A549 (cell line): Measurements from ENCODE around the gene SPATS2.
"Not testable (repeated sequence)": the region's sequence is repeated elsewhere in the genome, so short reads cannot be mapped to it uniquely, and the experiment has no call there.

Source experiments
- CBX8 ChIP-seq: fragments of 200-600 bp; sonication (generic); IDR thresholded peaks from 2 replicates; pipeline ENCODE4 v1.6.1; 2016
- EHF ChIP-seq: fragments of 250-450 bp; sonication (Bioruptor Pico); IDR thresholded peaks from 2 replicates; pipeline ENCODE4 v1.5.0; 2020; ENCODE audit warnings: mild to moderate bottlenecking
- EP300 ChIP-seq, 2 experiments: fragments of >200 bp; sonication (Bioruptor Twin); formaldehyde crosslinking; IDR thresholded peaks; 2 replicates in 1 of 2; 3 replicates in 1 of 2; pipeline ENCODE4 v1.6.1; 2016 to 2017
- JUNB ChIP-seq: fragments of >200 bp; sonication (Bioruptor Twin); formaldehyde crosslinking; IDR thresholded peaks from 2 replicates; pipeline ENCODE4 v1.6.1; 2016
- POLR2A ChIP-seq: IDR thresholded peaks from 2 replicates; pipeline ENCODE4 v1.6.1; 2012; ENCODE audit warnings: mild to moderate bottlenecking, low read length
- SREBF2 ChIP-seq: fragments of 450-650 bp; IDR thresholded peaks from 2 replicates; pipeline ENCODE4 v1.6.1; 2014; ENCODE audit warnings: mild to moderate bottlenecking, moderate library complexity

GRCh38 chr12:49333778-49334177 lies 33.5 kb upstream of the SPATS2 start:
- TF ChIP-seq SREBF2; CBX8; EHF; POLR2A; JUNB; EP300 (IDR thresholded peaks at IDR 0.05): not testable (repeated sequence)
